ENCODE data around the gene AKAP11. TPM values are rescaled to one million over a fixed set of nuclear protein-coding genes. Genes with fewer than 3 reads are reported as not detected.

The AKAP11 gene
- total RNA-seq, 1 experiment from 2014 or later = 64.7 TPM

DNA sequence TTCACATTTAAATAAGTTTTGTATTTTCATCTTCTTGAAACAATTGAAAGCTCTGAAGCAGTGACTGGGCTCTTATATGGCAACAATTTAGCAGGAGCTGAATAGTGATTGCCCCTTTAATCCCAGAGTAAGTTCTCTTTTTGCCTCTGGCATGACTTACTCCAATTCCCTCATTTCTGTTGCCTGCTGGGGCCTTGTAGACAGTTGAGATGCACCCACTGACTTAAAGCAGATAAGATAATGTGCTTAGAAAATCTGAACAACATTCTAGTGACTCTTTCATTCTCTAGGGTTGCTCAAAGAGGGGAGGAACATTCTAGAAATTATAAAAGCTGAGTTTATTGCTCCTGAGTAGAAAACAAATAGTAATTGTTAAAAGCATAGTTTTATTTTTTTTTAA lies 52.8 kb downstream of the AKAP11 start:
- no peak for DNase-seq
- Histone ChIP-seq H3K36me3 (ENCODE audit: insufficient read depth, low read length) (peaks cover 32% of the 10 kb centered on the region; the same call in 1 of the 2 replicates), H4K20me1 (ENCODE audit: insufficient read depth, low read depth, low read length) (no peaks in the 10 kb centered on the region), H2AFZ (ENCODE audit: low read length) (no peak overlapping the region), H3K9ac (ENCODE audit: low read length) (no peak overlapping the region), H3K27ac (ENCODE audit: low read length) (no peak overlapping the region), H3K4me3 (ENCODE audit: low read length) (no peak overlapping the region), H3K9me2 (replicated peaks; ENCODE audit: insufficient read depth, low read length) (no peaks in the 10 kb centered on the region), H3K9me3 (ENCODE audit: low read length) (no peaks in the 10 kb centered on the region), H3K27me3 (ENCODE audit: low read length) (no peaks in the 10 kb centered on the region), H3K79me2 (ENCODE audit: low read length) (no peaks in the 10 kb centered on the region), H3K4me1 (ENCODE audit: low read length) (0 out of 2 replicates have a peak, but pooled peaks cover 2% of the 10 kb centered on the region), H3K4me2 (ENCODE audit: low read depth, low read length, poor library complexity, severe bottlenecking) (no peak overlapping the region)

GRCh38 chr13:42327725-42328124 lies 55.8 kb downstream of the AKAP11 start:
- no peaks in the 10 kb centered on the region for H4K20me1 ChIP-seq (ENCODE audit: insufficient read depth, low read depth, low read length)
- H3K79me2 ChIP-seq (ENCODE audit: low read length) = no peaks in the 10 kb centered on the region
- no peak for DNase-seq
- no peaks in the 10 kb centered on the region for H3K27me3 ChIP-seq (ENCODE audit: low read length)
- H3K36me3 ChIP-seq (ENCODE audit: insufficient read depth, low read length) = peaks cover 13% of the 10 kb centered on the region; the same call in 1 of the 2 replicates
- H3K27ac ChIP-seq (ENCODE audit: low read length) = no peak overlapping the region
- H3K9ac ChIP-seq (ENCODE audit: low read length) = no peak overlapping the region
- no peaks in the 10 kb centered on the region for H3K9me2 ChIP-seq (replicated peaks; ENCODE audit: insufficient read depth, low read length)
- no peaks in the 10 kb centered on the region for H3K9me3 ChIP-seq (ENCODE audit: low read length)
- H3K4me1 ChIP-seq (ENCODE audit: low read length) = 0 out of 2 replicates have a peak, but pooled peaks cover 2% of the 10 kb centered on the region
- no peak overlapping the region for H3K4me2 ChIP-seq (ENCODE audit: low read depth, low read length, poor library complexity, severe bottlenecking)
- no peak overlapping the region for H3K4me3 ChIP-seq (ENCODE audit: low read length)
- H2AFZ ChIP-seq (ENCODE audit: low read length) = no peak overlapping the region

DNA sequence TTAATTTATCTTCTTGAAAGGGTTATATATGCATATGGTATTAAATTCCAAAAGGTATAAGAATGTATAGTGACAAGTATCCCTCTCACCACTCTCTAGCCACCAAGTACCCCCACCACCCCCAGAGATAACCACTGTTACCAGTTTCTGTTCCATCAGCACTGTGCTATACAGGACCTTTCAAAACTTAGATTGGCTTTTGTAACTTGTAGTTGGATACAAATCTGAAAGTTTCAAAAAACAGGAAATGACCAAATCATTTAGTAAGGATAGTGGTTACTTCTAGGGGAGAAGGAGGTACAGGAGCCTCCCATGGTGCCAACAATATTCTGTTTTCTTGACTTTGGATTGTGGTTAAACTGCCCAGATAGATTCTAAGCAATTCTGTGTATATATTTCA lies 56.7 kb downstream of the AKAP11 start:
- no peak overlapping the region for H3K4me3 ChIP-seq (ENCODE audit: low read length)
- H4K20me1 ChIP-seq (ENCODE audit: insufficient read depth, low read depth, low read length) = no peaks in the 10 kb centered on the region
- no peak overlapping the region for H3K27ac ChIP-seq (ENCODE audit: low read length)
- DNase-seq = no peak
- no peaks in the 10 kb centered on the region for H3K79me2 ChIP-seq (ENCODE audit: low read length)
- no peak overlapping the region for H3K4me2 ChIP-seq (ENCODE audit: low read depth, low read length, poor library complexity, severe bottlenecking)
- H3K9ac ChIP-seq (ENCODE audit: low read length) = no peak overlapping the region
- no peaks in the 10 kb centered on the region for H3K9me3 ChIP-seq (ENCODE audit: low read length)
- peaks cover 4% of the 10 kb centered on the region; the same call in 1 of the 2 replicates for H3K36me3 ChIP-seq (ENCODE audit: insufficient read depth, low read length)
- H3K27me3 ChIP-seq (ENCODE audit: low read length) = no peaks in the 10 kb centered on the region
- H3K9me2 ChIP-seq (replicated peaks; ENCODE audit: insufficient read depth, low read length) = no peaks in the 10 kb centered on the region
- H3K4me1 ChIP-seq (ENCODE audit: low read length) = peaks cover 6% of the 10 kb centered on the region; the same call in 1 of the 2 replicates
- no peak overlapping the region for H2AFZ ChIP-seq (ENCODE audit: low read length)

DNA sequence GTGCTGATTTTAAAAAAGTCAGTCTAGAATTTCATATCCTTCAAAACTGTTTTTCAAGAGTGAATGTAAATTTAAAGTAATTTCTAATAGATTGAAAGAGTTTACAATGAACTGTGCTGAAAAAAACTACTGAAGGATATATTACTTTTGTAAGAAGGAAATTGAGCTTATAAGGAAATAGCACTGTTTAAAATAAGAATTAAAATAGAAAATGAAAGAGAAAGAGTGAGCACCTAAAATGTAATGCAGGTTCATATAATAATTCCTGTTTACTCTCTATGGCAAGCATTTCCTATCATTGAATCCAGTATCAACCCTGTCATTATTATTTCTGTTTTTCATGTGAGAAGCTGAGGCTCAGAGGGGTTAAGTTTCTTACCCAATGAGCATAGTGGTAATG lies 57.3 kb downstream of the AKAP11 start:
- Histone ChIP-seq H3K4me3 (ENCODE audit: low read length) (no peak overlapping the region), H2AFZ (ENCODE audit: low read length) (no peak overlapping the region)

DNA sequence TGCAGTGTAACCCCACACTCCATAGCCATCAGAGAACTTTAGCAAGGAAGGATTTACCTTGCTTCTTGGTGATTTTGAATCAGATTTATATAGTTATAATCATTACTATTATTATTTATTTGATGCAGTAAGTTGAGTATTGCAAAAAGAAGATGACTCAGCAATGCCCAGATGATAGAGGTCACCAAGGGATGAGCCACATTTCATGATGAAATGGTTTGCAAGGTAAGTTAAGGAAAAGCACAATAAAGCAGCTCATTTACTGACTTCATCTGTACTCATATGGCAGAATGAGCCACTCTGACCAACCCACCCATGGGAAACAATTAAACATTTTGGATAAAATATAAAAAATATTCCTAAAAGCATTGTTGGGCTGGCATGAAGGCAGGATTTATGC lies 59.1 kb downstream of the AKAP11 start:
- H3K4me2 ChIP-seq (ENCODE audit: low read depth, low read length, poor library complexity, severe bottlenecking) = no peak overlapping the region
- no peaks in the 10 kb centered on the region for H3K9me2 ChIP-seq (replicated peaks; ENCODE audit: insufficient read depth, low read length)
- H3K36me3 ChIP-seq (ENCODE audit: insufficient read depth, low read length) = no peaks in the 10 kb centered on the region
- no peaks in the 10 kb centered on the region for H3K79me2 ChIP-seq (ENCODE audit: low read length)
- no peak overlapping the region for H3K4me3 ChIP-seq (ENCODE audit: low read length)
- no peaks in the 10 kb centered on the region for H3K9me3 ChIP-seq (ENCODE audit: low read length)
- DNase-seq = no peak
- H3K9ac ChIP-seq (ENCODE audit: low read length) = no peak overlapping the region
- H3K4me1 ChIP-seq (ENCODE audit: low read length) = peaks cover 18% of the 10 kb centered on the region
- no peaks in the 10 kb centered on the region for H4K20me1 ChIP-seq (ENCODE audit: insufficient read depth, low read depth, low read length)
- H3K27ac ChIP-seq (ENCODE audit: low read length) = no peak overlapping the region
- no peaks in the 10 kb centered on the region for H3K27me3 ChIP-seq (ENCODE audit: low read length)
- H2AFZ ChIP-seq (ENCODE audit: low read length) = no peak overlapping the region

More for the DNA sequence above, 57.3 kb downstream of the AKAP11 start:
- H3K27me3 ChIP-seq (ENCODE audit: low read length) = no peaks in the 10 kb centered on the region
- H3K9me3 ChIP-seq (ENCODE audit: low read length) = no peaks in the 10 kb centered on the region
- no peak overlapping the region for H3K4me2 ChIP-seq (ENCODE audit: low read depth, low read length, poor library complexity, severe bottlenecking)
- no peak overlapping the region for H3K27ac ChIP-seq (ENCODE audit: low read length)
- H3K9me2 ChIP-seq (replicated peaks; ENCODE audit: insufficient read depth, low read length) = no peaks in the 10 kb centered on the region
- no peak for DNase-seq
- H3K36me3 ChIP-seq (ENCODE audit: insufficient read depth, low read length) = no peaks in the 10 kb centered on the region
- H4K20me1 ChIP-seq (ENCODE audit: insufficient read depth, low read depth, low read length) = no peaks in the 10 kb centered on the region
- peaks cover 11% of the 10 kb centered on the region for H3K4me1 ChIP-seq (ENCODE audit: low read length)
- H3K9ac ChIP-seq (ENCODE audit: low read length) = no peak overlapping the region
- H3K79me2 ChIP-seq (ENCODE audit: low read length) = no peaks in the 10 kb centered on the region

GRCh38 chr13:42333613-42334328 lies 61.8 kb downstream of the AKAP11 start:
- Histone ChIP-seq H3K79me2 (ENCODE audit: low read length) (no peaks in the 10 kb centered on the region), H3K9me2 (replicated peaks; ENCODE audit: insufficient read depth, low read length) (no peaks in the 10 kb centered on the region), H4K20me1 (ENCODE audit: insufficient read depth, low read depth, low read length) (no peaks in the 10 kb centered on the region), H3K27ac (ENCODE audit: low read length) (no peak overlapping the region), H2AFZ (ENCODE audit: low read length) (peak overlapping the region; percentile 34; the same call in 1 of the 2 replicates), H3K9me3 (ENCODE audit: low read length) (no peaks in the 10 kb centered on the region), H3K36me3 (ENCODE audit: insufficient read depth, low read length) (no peaks in the 10 kb centered on the region), H3K27me3 (ENCODE audit: low read length) (no peaks in the 10 kb centered on the region), H3K4me2 (ENCODE audit: low read depth, low read length, poor library complexity, severe bottlenecking) (no peak overlapping the region), H3K9ac (ENCODE audit: low read length) (peak overlapping the region; percentile 47), H3K4me1 (ENCODE audit: low read length) (peaks cover 18% of the 10 kb centered on the region), H3K4me3 (ENCODE audit: low read length) (no peak overlapping the region)
- peak; percentile 84 for DNase-seq

DNA sequence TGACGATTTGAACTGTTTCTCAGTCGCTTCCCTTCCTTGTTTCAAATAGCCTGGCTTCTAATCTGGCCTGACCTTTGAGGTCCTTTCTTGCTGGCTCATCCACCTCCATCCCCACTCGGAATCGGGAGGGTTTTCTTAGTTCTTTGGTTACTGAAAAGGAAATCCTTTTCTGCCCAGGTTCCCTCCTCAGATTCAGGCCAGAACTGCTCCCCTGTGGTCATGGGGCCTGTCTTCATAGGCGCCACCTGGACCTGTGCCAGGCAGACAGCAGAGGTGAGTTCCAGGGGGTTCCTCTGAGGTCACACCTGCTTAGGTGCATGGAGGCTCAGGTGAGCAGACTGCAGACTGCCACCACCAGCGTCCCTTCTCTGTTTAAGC lies 62.4 kb downstream of the AKAP11 start:
- peak overlapping the region; percentile 47 for H3K9ac ChIP-seq (ENCODE audit: low read length)
- H3K4me2 ChIP-seq (ENCODE audit: low read depth, low read length, poor library complexity, severe bottlenecking) = no peak overlapping the region
- H3K9me3 ChIP-seq (ENCODE audit: low read length) = no peaks in the 10 kb centered on the region
- no peaks in the 10 kb centered on the region for H3K79me2 ChIP-seq (ENCODE audit: low read length)
- H3K27ac ChIP-seq (ENCODE audit: low read length) = no peak overlapping the region
- no peaks in the 10 kb centered on the region for H3K9me2 ChIP-seq (replicated peaks; ENCODE audit: insufficient read depth, low read length)
- DNase-seq = no peak
- no peak overlapping the region for H3K4me3 ChIP-seq (ENCODE audit: low read length)
- H3K4me1 ChIP-seq (ENCODE audit: low read length) = peaks cover 18% of the 10 kb centered on the region
- no peaks in the 10 kb centered on the region for H3K27me3 ChIP-seq (ENCODE audit: low read length)
- no peaks in the 10 kb centered on the region for H3K36me3 ChIP-seq (ENCODE audit: insufficient read depth, low read length)
- H2AFZ ChIP-seq (ENCODE audit: low read length) = peak overlapping the region; percentile 34; the same call in 1 of the 2 replicates
- H4K20me1 ChIP-seq (ENCODE audit: insufficient read depth, low read depth, low read length) = no peaks in the 10 kb centered on the region

- Histone ChIP-seq H3K4me2 (ENCODE audit: low read depth, low read length, poor library complexity, severe bottlenecking) (no peak overlapping the region), H4K20me1 (ENCODE audit: insufficient read depth, low read depth, low read length) (no peaks in the 10 kb centered on the region), H3K9me3 (ENCODE audit: low read length) (no peaks in the 10 kb centered on the region), H3K4me3 (ENCODE audit: low read length) (no peak overlapping the region), H3K9ac (ENCODE audit: low read length) (no peak overlapping the region), H3K36me3 (ENCODE audit: insufficient read depth, low read length) (no peaks in the 10 kb centered on the region), H3K27me3 (ENCODE audit: low read length) (no peaks in the 10 kb centered on the region), H3K4me1 (ENCODE audit: low read length) (peaks cover 18% of the 10 kb centered on the region), H3K27ac (ENCODE audit: low read length) (no peak overlapping the region), H3K9me2 (replicated peaks; ENCODE audit: insufficient read depth, low read length) (no peaks in the 10 kb centered on the region), H2AFZ (ENCODE audit: low read length) (no peak overlapping the region), H3K79me2 (ENCODE audit: low read length) (no peaks in the 10 kb centered on the region)
- DNase-seq = no peak
Measured at GRCh38 chr13:42337808-42338600, 66.1 kb downstream of the AKAP11 start.

Measured in Karpas-422 (cell line).